ENCODE results near the gene PLXNA4.

- TF ChIP-seq CTCF (IDR thresholded peaks at IDR 0.05; ENCODE audit: low read length): no peak
- no peak for TF ChIP-seq EZH2 (IDR thresholded peaks at IDR 0.05; ENCODE audit: borderline replicate concordance, low read length)
Observed at GRCh38 chr7:132499065-132499464, 77.2 kb downstream of the PLXNA4 start.
